ENCODE data around the gene NGF.

Gene NGF

GRCh38 chr1:115308969-115309368 is 29.1 kb downstream of the NGF start:
- no peak for DNase-seq

- DNase-seq = no peak
Observed at GRCh38 chr1:115307661-115308060, 30.4 kb downstream of the NGF start.

- DNase-seq = peak; percentile 76
Observed at GRCh38 chr1:115306146-115306545, 31.9 kb downstream of the NGF start.

DNA sequence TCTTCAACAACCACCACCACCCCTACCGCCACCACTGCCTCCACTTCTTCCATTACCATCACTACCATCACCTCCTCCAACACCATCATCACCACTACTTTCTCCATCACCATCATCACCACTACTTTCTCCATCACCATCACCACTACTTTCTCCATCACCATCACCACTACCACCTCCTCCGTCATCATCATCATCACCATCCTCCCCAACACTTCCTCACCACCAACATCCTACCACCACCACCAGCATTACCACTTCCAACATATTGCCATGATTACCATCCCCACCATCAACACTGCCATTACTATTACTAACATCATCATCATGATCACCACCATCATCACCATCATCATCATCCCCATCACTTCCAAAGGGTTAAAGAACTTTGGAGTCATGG is 34.7 kb downstream of the NGF start:
- no peak for DNase-seq

DNA sequence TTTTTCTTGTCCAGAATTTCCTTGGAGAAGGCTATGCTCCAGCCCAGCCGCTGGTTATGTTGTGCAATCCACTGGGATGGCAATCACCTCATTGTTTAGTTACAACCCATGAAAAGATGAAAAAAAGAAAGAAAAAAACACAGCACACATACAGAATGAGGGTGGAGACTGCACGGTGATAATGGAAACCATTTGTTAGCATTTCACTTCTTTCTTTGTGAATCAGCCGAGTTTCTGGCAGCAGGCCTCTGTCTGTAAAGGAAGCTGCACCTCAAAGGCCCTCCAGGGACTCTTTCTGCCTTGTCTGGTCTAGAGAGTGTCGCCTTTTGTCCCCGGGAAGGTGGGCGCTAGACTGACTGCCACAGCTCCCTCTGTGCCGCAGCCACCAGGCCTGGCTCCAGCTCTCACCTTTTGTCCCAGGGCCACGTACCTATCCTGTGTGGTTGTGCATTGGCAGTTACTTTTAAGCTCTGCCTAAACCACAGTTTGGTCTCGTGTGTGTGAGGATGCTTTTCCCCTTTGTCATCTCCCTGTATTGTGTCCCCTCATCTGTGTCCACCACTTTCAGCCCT is 35.6 kb downstream of the NGF start:
- peak; percentile 22 for DNase-seq

- no peak for DNase-seq
Observed at GRCh38 chr1:115301438-115302020, 36.5 kb downstream of the NGF start.

DNA sequence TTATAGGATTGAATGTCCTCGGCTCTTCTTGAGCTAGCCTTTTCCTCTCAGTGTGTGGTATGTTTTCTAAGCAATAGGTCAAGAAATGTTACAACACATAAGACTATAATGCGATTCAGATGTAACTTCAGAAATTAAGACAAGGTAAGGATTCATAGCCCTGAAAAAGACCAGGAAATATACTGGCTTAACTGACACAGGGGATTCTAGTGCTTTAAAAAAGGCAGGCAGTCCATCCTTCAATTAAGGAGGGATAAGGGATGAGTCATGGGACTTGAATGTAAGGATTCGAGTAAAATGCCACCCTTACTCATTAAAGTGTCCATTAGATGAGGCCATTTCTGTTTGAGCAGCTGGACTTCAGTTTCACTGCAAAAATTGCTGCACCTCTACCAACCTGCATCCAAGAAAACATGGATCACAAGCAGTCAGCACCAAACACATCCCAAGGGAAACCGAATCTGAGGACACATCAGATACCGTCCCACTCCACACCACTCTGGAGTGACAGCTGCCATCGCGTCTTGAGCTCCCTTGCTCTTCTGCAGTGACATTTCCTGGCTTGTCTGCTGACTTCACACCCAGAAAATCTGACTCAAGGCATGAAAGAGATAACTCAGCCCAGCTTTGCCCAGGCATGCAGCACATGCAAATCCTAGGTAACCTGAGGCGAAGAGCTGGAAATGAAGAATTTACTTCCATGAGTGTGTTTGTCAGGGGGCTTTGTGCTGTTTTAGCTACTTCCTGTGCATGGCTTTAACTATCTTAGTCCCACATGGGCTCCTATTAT is 37.8 kb downstream of the NGF start:
- DNase-seq = no peak

- no peak for DNase-seq
Observed at GRCh38 chr1:115299266-115299665, 38.8 kb downstream of the NGF start.

GRCh38 chr1:115296981-115297380 is 41.1 kb downstream of the NGF start:
- no peak for DNase-seq

GRCh38 chr1:115295904-115296696 is 41.9 kb downstream of the NGF start:
- no peak for DNase-seq

- no peak for DNase-seq
Observed at GRCh38 chr1:115293899-115294298, 44.1 kb downstream of the NGF start.

- no peak for DNase-seq
Observed at GRCh38 chr1:115293006-115293405, 45.0 kb downstream of the NGF start.

GRCh38 chr1:115291741-115292140 is 46.3 kb downstream of the NGF start:
- DNase-seq = no peak

- DNase-seq = no peak
Observed at GRCh38 chr1:115289940-115290339, 48.1 kb downstream of the NGF start.

- DNase-seq = no peak
Observed at GRCh38 chr1:115288591-115289198, 49.4 kb downstream of the NGF start.

- DNase-seq = no peak
Observed at GRCh38 chr1:115286431-115287205, 51.4 kb downstream of the NGF start.

DNA sequence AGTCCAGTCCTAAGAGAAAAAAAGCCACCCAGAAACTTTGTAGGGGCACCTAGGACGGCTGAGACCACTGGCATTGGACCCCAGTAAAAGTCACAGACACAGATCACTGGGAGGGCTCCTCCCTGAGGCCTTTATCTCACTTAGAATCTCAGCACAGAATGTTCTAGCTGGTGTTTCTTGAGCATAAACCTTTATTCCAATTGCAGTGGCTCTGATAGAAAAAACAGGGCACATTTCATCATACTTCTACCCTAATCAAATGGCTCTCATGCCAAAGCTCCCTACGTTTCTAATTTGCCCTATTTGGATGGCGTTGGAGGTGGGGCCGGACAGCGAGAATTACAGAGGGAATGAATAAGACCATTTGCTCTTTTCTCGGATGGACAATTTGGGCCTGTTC is 53.8 kb downstream of the NGF start:
- no peak for DNase-seq

GRCh38 chr1:115283681-115284146 is 54.3 kb downstream of the NGF start:
- DNase-seq = no peak

DNA sequence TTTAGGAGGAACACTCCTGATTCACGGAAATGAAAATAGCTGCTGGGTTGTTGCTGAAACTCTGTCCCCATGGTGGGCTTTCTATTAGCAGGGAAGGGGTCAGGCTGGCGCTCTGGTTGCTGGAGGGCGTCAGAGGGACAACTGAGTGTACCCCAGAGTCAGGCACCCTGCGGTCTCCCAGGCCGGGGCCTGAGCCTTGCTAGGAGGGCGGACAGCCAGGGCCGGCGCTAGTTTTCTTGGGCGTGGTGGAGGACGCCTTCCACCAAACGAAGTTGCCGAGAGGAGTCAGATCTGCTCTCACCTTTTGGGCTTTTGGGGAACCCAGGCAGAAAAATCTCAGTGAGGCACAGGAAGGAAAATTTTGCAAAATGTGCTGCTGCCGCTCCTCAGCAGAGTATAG is 54.8 kb downstream of the NGF start:
- DNase-seq = no peak

DNA sequence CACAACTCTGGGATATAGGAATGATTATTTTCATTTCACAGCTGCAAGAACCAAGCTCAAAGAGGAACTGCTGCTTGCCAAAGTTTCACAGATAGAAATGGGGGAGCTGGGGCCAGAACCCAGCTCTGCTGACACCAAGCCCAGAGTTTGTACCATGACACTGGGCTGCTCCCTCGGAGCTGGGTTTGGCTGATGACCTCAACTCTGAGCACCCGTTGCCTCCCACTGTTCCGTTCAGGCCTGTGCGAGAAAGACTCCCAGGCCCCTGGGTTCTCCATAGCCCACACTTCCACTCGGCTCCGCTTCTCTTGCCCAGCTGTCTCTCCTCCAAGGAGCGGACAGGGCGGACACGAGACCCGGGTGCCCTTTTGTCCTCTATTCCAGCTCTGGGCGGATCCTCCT is 55.2 kb downstream of the NGF start:
- no peak for DNase-seq

- DNase-seq = no peak
Observed at GRCh38 chr1:115281143-115281542, 56.9 kb downstream of the NGF start.

DNA sequence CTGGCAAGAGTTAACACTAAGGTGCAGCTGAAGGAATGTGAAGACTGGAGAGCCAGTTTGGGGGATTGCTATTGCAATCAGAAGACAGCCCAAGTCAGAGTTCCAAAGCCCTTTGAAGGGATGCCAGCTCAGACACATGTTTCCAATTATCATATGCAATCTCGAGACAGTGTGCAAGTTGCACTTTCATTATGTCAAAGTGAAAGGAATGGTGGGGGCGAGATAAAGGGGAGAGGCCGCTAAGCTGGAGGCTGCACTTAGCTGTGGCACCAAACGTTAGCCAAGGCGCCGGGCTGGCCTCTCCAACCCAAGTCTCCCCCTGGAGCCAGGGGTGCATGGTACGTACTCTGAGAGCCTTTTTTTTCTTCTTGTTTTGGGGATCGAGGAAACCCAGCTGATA is 58.0 kb downstream of the NGF start:
- DNase-seq = no peak
